ENCODE data around the gene KLHL24.

- no peak for TF ChIP-seq MAZ (IDR thresholded peaks at IDR 0.05; ENCODE audit: borderline replicate concordance, low read depth, low read length)
- no peak for TF ChIP-seq CTCF (conservative IDR thresholded peaks at IDR 0.05; ENCODE audit: low read depth, low read length)
- TF ChIP-seq MXI1 (IDR thresholded peaks at IDR 0.05; ENCODE audit: borderline replicate concordance, low read depth, low read length) = no peak
- TF ChIP-seq, protein P1, sequence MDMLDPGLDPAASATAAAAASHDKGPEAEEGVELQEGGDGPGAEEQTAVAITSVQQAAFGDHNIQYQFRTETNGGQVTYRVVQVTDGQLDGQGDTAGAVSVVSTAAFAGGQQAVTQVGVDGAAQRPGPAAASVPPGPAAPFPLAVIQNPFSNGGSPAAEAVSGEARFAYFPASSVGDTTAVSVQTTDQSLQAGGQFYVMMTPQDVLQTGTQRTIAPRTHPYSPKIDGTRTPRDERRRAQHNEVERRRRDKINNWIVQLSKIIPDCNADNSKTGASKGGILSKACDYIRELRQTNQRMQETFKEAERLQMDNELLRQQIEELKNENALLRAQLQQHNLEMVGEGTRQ (IDR thresholded peaks at IDR 0.05; ENCODE audit: low read depth, low read length) = no peak
These were observed 26.7 kb downstream of the KLHL24 start for GRCh38 chr3:183662099-183662498.
